ENCODE measurements around the gene IRF2BP1. TPM values are rescaled to one million over a fixed set of nuclear protein-coding genes. Genes with fewer than 3 reads are reported as not detected.

IRF2BP1 gene
- total and polyA plus RNA-seq, 4 donors = 4.9 to 16.8 (median 16.4) TPM

- no peak for TF ChIP-seq REST (IDR thresholded peaks at IDR 0.05)
Observed at GRCh38 chr19:45834970-45835369, 51.0 kb downstream of the IRF2BP1 start (continued).

Other genes starting within 250 kb of the IRF2BP1 start
- gene EML2, start 246.7 kb downstream of the IRF2BP1 start, total RNA-seq = 1 to 10 TPM; 8.5 to 9.5 TPM
- gene EML2, start 246.7 kb downstream of the IRF2BP1 start, polyA plus RNA-seq = 10 to 100 TPM in 1 of 2 donors, 1 to 10 TPM in 1; 1.1 to 10.4 TPM
- under 1 TPM; 0.05 to 0.50 TPM for gene GIPR, start 217.9 kb downstream of the IRF2BP1 start, total RNA-seq
- gene GIPR, start 217.9 kb downstream of the IRF2BP1 start, polyA plus RNA-seq = under 1 TPM; 0.06 to 0.08 TPM
- 10 to 100 TPM; 38.6 to 71.9 TPM for gene SNRPD2, start 194.2 kb downstream of the IRF2BP1 start, total RNA-seq
- 100 to 1,000 TPM; 109 to 175 TPM for gene SNRPD2, start 194.2 kb downstream of the IRF2BP1 start, polyA plus RNA-seq
- gene QPCTL, start 193.5 kb downstream of the IRF2BP1 start, total RNA-seq = 1 to 10 TPM; 3.7 to 6.1 TPM
- 1 to 10 TPM; 2.9 to 4.5 TPM for gene QPCTL, start 193.5 kb downstream of the IRF2BP1 start, polyA plus RNA-seq
- gene FBXO46, start 155.2 kb downstream of the IRF2BP1 start, total RNA-seq = 1 to 10 TPM; 2.9 to 4.2 TPM
- 1 to 10 TPM; 1.2 to 4.5 TPM for gene FBXO46, start 155.2 kb downstream of the IRF2BP1 start, polyA plus RNA-seq
- gene MEIOSIN, start 152.7 kb downstream of the IRF2BP1 start, total RNA-seq = not detected
- not detected for gene MEIOSIN, start 152.7 kb downstream of the IRF2BP1 start, polyA plus RNA-seq
- 1 to 10 TPM; 2.7 to 5.0 TPM for gene SIX5, start 116.9 kb downstream of the IRF2BP1 start, total RNA-seq
- gene SIX5, start 116.9 kb downstream of the IRF2BP1 start, polyA plus RNA-seq = 1 to 10 TPM; 3.7 to 9.9 TPM
- gene DMPK, start 103.7 kb downstream of the IRF2BP1 start, total RNA-seq = 10 to 100 TPM in 1 of 2 donors, 1 to 10 TPM in 1; 6.4 to 12.5 TPM
- 1 to 10 TPM; 1.8 to 5.9 TPM for gene DMPK, start 103.7 kb downstream of the IRF2BP1 start, polyA plus RNA-seq
- 10 to 100 TPM; 11.3 to 14.6 TPM for gene DMWD, start 93.3 kb downstream of the IRF2BP1 start, total RNA-seq
- gene DMWD, start 93.3 kb downstream of the IRF2BP1 start, polyA plus RNA-seq = 1 to 10 TPM; 3.7 to 6.5 TPM
- under 1 TPM in 1 of 2 donors, not detected in 1; 0.08 TPM for gene RSPH6A, start 70.8 kb downstream of the IRF2BP1 start, total RNA-seq
- gene RSPH6A, start 70.8 kb downstream of the IRF2BP1 start, polyA plus RNA-seq = not detected
- gene SYMPK, start 23.0 kb downstream of the IRF2BP1 start, total RNA-seq = 10 to 100 TPM; 22.2 to 26.1 TPM
- 10 to 100 TPM in 1 of 2 donors, 1 to 10 TPM in 1; 5.5 to 26.0 TPM for gene SYMPK, start 23.0 kb downstream of the IRF2BP1 start, polyA plus RNA-seq
- gene FOXA3, start 21.8 kb downstream of the IRF2BP1 start, total RNA-seq = 10 to 100 TPM; 12.3 to 30.8 TPM
- gene FOXA3, start 21.8 kb downstream of the IRF2BP1 start, polyA plus RNA-seq = 10 to 100 TPM; 11.5 to 37.1 TPM
- gene MYPOP, start 16.5 kb upstream of the IRF2BP1 start, total RNA-seq = 1 to 10 TPM in 1 of 2 donors, under 1 TPM in 1; 0.70 to 1.8 TPM
- gene MYPOP, start 16.5 kb upstream of the IRF2BP1 start, polyA plus RNA-seq = 1 to 10 TPM in 1 of 2 donors, under 1 TPM in 1; 0.90 to 3.0 TPM
- gene NANOS2, start 28.6 kb upstream of the IRF2BP1 start, total RNA-seq = not detected
- not detected for gene NANOS2, start 28.6 kb upstream of the IRF2BP1 start, polyA plus RNA-seq
- gene NOVA2, start 87.7 kb upstream of the IRF2BP1 start, total RNA-seq = 1 to 10 TPM in 1 of 2 donors, under 1 TPM in 1; 0.47 to 1.6 TPM
- under 1 TPM; 0.31 to 0.37 TPM for gene NOVA2, start 87.7 kb upstream of the IRF2BP1 start, polyA plus RNA-seq
- gene CCDC61, start 109.3 kb upstream of the IRF2BP1 start, total RNA-seq = 1 to 10 TPM; 2.6 to 3.1 TPM
- gene CCDC61, start 109.3 kb upstream of the IRF2BP1 start, polyA plus RNA-seq = 1 to 10 TPM; 1.7 to 6.3 TPM
- gene PGLYRP1, start 136.9 kb upstream of the IRF2BP1 start, total RNA-seq = 10 to 100 TPM in 1 of 2 donors, under 1 TPM in 1; 0.25 to 13.9 TPM
- gene PGLYRP1, start 136.9 kb upstream of the IRF2BP1 start, polyA plus RNA-seq = 1 to 10 TPM in 1 of 2 donors, under 1 TPM in 1; 0.31 to 1.2 TPM
- not detected for gene IGFL4, start 154.9 kb upstream of the IRF2BP1 start, total RNA-seq
- not detected for gene IGFL4, start 154.9 kb upstream of the IRF2BP1 start, polyA plus RNA-seq
- gene IGFL3, start 238.5 kb upstream of the IRF2BP1 start, total RNA-seq = not detected
- gene IGFL3, start 238.5 kb upstream of the IRF2BP1 start, polyA plus RNA-seq = not detected

All from liver (tissue), 5 donors.